B cell (primary cell): ENCODE measurements around the gene SLC4A1. TPM values are rescaled to one million over a fixed set of nuclear protein-coding genes. Genes with fewer than 3 reads are reported as not detected.

Experiments
- ATAC-seq: fragments of 200-7000 bp; cut with Tn5 transposase; one replicate; pipeline ENCODE4 v1.10.0; 2021; ENCODE audit warnings: low read depth, mild to moderate bottlenecking, moderate number of reproducible peaks, moderate library complexity
- CTCF ChIA-PET: fragments of 350-600 bp; sonication (Branson Sonifier 250); formaldehyde crosslinking; loops from one replicate; lab custom pipeline; 2021; ENCODE audit warnings: antibody characterized with exemption, inconsistent platforms; lab: Charles Lee
- POLR2A ChIA-PET: fragments of 350-600 bp; sonication (Branson Sonifier 250); formaldehyde crosslinking; loops from one replicate; lab custom pipeline; 2021; ENCODE audit warnings: antibody characterized with exemption; lab: Charles Lee
- DNase-seq: peaks from one replicate; pipeline ENCODE4 v3.0.0; 2013
- H2AFZ ChIP-seq: 2 replicates; pipeline ENCODE4 v1.6.1; 2012; ENCODE audit warnings: mild to moderate bottlenecking, low read depth, low read length; ENCODE audit not compliant: insufficient read depth, poor library complexity, severe bottlenecking
- H3K27ac ChIP-seq, 2 donors: 1 replicate in 1 of 2; 2 replicates in 1 of 2; pipeline ENCODE4 v1.5.1; 2012 to 2013; ENCODE audit warnings: low read length in 2 of 2, mild to moderate bottlenecking in 2 of 2, moderate library complexity in 1 of 2
- H3K27me3 ChIP-seq, 4 experiments: fragments of 200-600 bp in 1 of 4; sonication (generic) in 1 of 4; replicated peaks in 1 of 4; 1 replicate in 2 of 4; 2 replicates in 2 of 4; pipeline versions ENCODE4 v1.6.1 to v1.7.0; 2013 to 2016; ENCODE audit warnings: low read length in 3 of 4, mild to moderate bottlenecking in 2 of 4, mixed read lengths in 1 of 4, moderate library complexity in 1 of 4; ENCODE audit not compliant: insufficient read depth in 4 of 4, control insufficient read depth in 3 of 4; ENCODE audit errors: control extremely low read depth in 1 of 4
- H3K36me3 ChIP-seq, 2 experiments: replicated peaks in 1 of 2; 1 replicate in 1 of 2; 2 replicates in 1 of 2; pipeline versions ENCODE4 v1.6.1 to v1.7.1; 2013; ENCODE audit warnings: low read length in 1 of 2; ENCODE audit not compliant: insufficient read depth in 2 of 2, control insufficient read depth in 1 of 2; ENCODE audit errors: control extremely low read depth in 1 of 2, extremely low read depth in 1 of 2
- H3K4me1 ChIP-seq, 2 donors: fragments of 200-600 bp in 1 of 2; sonication (generic) in 1 of 2; 1 replicate in 1 of 2; 2 replicates in 1 of 2; pipeline versions ENCODE4 v1.5.1 to v1.6.1; 2013 to 2017; ENCODE audit warnings: low read length in 2 of 2; ENCODE audit not compliant: control insufficient read depth in 2 of 2, insufficient read depth in 2 of 2
- H3K4me2 ChIP-seq: replicated peaks from 2 replicates; pipeline ENCODE3; 2012; ENCODE audit warnings: mild to moderate bottlenecking, low read depth, low read length; ENCODE audit not compliant: poor library complexity, severe bottlenecking
- H3K4me3 ChIP-seq, 5 experiments: fragments of 200-600 bp in 1 of 5; sonication (generic) in 1 of 5; 1 replicate in 3 of 5; 2 replicates in 2 of 5; pipeline versions ENCODE4 v1.5.1 to v1.7.0; 2011 to 2016; ENCODE audit warnings: low read length in 4 of 5, mild to moderate bottlenecking in 4 of 5, low read depth in 2 of 5, control low read depth in 1 of 5, moderate library complexity in 1 of 5; ENCODE audit not compliant: insufficient read depth in 1 of 5; ENCODE audit errors: control extremely low read depth in 1 of 5, extremely low read depth in 1 of 5
- H3K79me2 ChIP-seq: fragments of 200-600 bp; sonication (generic); one replicate; pipeline ENCODE4 v1.6.0; 2016; ENCODE audit warnings: low read length; ENCODE audit not compliant: control insufficient read depth, insufficient read depth
- H3K9ac ChIP-seq: fragments of 200-600 bp; sonication (generic); 2 replicates; pipeline ENCODE4 v1.6.1; 2017; ENCODE audit warnings: mild to moderate bottlenecking, low read length, moderate library complexity
- H3K9me3 ChIP-seq, 3 donors: one replicate each; pipeline versions ENCODE4 v1.6.1 to v1.7.1; 2013; ENCODE audit warnings: low read length in 2 of 3; ENCODE audit not compliant: control insufficient read depth in 2 of 3, insufficient read depth in 1 of 3; ENCODE audit errors: control extremely low read depth in 1 of 3
- H4K20me1 ChIP-seq: 2 replicates; pipeline ENCODE4 v1.6.0; 2012; ENCODE audit warnings: mild to moderate bottlenecking, low read length; ENCODE audit not compliant: insufficient read depth, control insufficient read depth, poor library complexity, severe bottlenecking
- H3K27ac Mint-ChIP-seq: one replicate; pipeline ENCODE4 v1.8.0; 2021; ENCODE audit warnings: mixed read lengths
- H3K27me3 Mint-ChIP-seq: one replicate; pipeline ENCODE4 v1.8.0; 2021; ENCODE audit warnings: mixed read lengths
- H3K4me1 Mint-ChIP-seq: one replicate; pipeline ENCODE4 v1.8.0; 2021; ENCODE audit warnings: mixed read lengths
- H3K4me3 Mint-ChIP-seq: one replicate; pipeline ENCODE4 v1.8.0; 2021; ENCODE audit warnings: mixed read lengths
- H3K9me3 Mint-ChIP-seq: one replicate; pipeline ENCODE4 v1.8.0; 2022; ENCODE audit warnings: mixed read lengths; ENCODE audit not compliant: insufficient read depth
- EZH2 ChIP-seq: IDR thresholded peaks from 2 replicates; pipeline ENCODE4 v1.6.1; 2012; ENCODE audit warnings: borderline replicate concordance, low read depth, mild to moderate bottlenecking, moderate library complexity, low read length; ENCODE audit not compliant: insufficient read depth, poor library complexity, severe bottlenecking
- WGBS: methylation state at CpG from one replicate; pipeline ENCODE4 v1.1.5; 2013; ENCODE audit warnings: missing lambda C conversion rate; ENCODE audit not compliant: insufficient coverage; 5-methylcytosine and 5-hydroxymethylcytosine counted together
- intact Hi-C: fragments of 100-400 bp; cut with micrococcal nuclease; formaldehyde crosslinking; loops from one replicate; pipeline ENCODE4 v1.10.0; 2022
- polyA plus RNA-seq: library from polyadenylated mRNA; depleted of rRNA; stranded (reverse); fragments of >200 nt; gene quantifications from 2 replicates; pipeline ENCODE4 v1.2.3, GENCODE V29; 2012
- total RNA-seq, 2 donors: library from RNA; stranded (reverse); fragments of 120-200 nt in 1 of 2; gene quantifications; 1 replicate in 1 of 2; 2 replicates in 1 of 2; pipeline versions ENCODE4 v1.2.3 to v1.2.4, GENCODE V29; 2013 to 2022
- TF ChIP-seq, protein P1 (sequence below): fragments of 200-600 bp; IDR thresholded peaks from one replicate; pipeline ENCODE4 v1.8.0; 2022; ENCODE audit warnings: antibody characterized with exemption, mild to moderate bottlenecking

SLC4A1 gene
- total and polyA plus RNA-seq, 2 donors (not counting 1 experiment from before 2014, with no cell fraction given), result 0.22 TPM; not detected in 1

DNA sequence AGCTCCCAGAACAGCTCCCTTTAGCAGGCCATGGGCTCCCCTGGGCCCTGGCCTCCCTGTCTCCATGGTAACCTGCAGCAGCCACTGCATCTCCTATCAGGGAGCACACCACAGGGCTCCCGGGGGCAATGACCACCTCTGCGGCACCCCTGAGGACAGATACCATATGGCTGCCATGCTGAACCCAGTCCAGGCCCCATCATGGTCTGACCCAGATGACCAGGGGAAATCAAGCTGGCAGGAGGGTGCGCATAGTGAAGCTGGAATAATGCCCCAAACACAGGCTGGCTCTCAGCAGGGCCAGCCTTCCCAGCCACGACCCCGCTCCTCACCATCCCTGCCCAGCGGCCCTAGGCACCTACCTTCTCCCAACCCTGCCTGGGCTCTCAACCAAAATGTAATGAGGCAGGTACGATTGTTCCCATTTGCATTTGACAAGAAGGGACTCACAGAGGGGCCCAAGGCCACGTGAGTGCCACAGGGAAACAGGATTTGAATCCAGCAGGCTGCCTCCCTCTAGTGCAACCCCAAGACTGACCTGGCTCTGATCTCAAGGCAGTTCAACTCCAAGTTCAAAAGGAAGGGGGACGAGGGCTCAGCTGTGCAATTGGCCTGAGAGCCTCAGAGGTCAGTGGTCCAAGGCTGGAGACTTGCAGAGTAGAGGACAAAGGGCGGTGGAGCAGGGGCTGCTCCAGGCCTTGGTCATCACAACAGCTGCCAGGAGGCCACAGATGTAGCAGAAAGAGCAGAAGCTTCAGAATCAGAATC, 42.9 kb upstream of the SLC4A1 start:
- Histone ChIP-seq H3K4me2 (no peak overlapping the region), H2AFZ (no peak overlapping the region), H3K9me3 (peaks cover 0 to 19% (median 0%) of the 10 kb centered on the region in 3 donors), H3K27me3 (peaks cover 0 to 62% (median 24%) of the 10 kb centered on the region in 4 experiments), H3K4me3 (no peak overlapping the region), H3K4me1 (peaks cover 32 to 34% of the 10 kb centered on the region in 2 donors), H3K9ac (no peak overlapping the region), H3K79me2 (no peaks in the 10 kb centered on the region), H3K36me3 (no peaks in the 10 kb centered on the region), H3K27ac (no peak overlapping the region), H4K20me1 (no peaks in the 10 kb centered on the region)
- DNase-seq (no peak), ATAC-seq (no peak)
- intact Hi-C loops, result no loop called here
- TF ChIP-seq, protein P1, sequence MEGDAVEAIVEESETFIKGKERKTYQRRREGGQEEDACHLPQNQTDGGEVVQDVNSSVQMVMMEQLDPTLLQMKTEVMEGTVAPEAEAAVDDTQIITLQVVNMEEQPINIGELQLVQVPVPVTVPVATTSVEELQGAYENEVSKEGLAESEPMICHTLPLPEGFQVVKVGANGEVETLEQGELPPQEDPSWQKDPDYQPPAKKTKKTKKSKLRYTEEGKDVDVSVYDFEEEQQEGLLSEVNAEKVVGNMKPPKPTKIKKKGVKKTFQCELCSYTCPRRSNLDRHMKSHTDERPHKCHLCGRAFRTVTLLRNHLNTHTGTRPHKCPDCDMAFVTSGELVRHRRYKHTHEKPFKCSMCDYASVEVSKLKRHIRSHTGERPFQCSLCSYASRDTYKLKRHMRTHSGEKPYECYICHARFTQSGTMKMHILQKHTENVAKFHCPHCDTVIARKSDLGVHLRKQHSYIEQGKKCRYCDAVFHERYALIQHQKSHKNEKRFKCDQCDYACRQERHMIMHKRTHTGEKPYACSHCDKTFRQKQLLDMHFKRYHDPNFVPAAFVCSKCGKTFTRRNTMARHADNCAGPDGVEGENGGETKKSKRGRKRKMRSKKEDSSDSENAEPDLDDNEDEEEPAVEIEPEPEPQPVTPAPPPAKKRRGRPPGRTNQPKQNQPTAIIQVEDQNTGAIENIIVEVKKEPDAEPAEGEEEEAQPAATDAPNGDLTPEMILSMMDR, result no peak
- no peak for TF ChIP-seq EZH2
- Mint-ChIP-seq H3K27ac (no peak overlapping the region), H3K27me3 (peaks cover 39% of the 10 kb centered on the region), H3K9me3 (no peaks in the 10 kb centered on the region), H3K4me3 (no peak overlapping the region), H3K4me1 (peaks cover 24% of the 10 kb centered on the region)
- 76% methylated on average over 10 of the region's 10 CpGs for WGBS
- ChIA-PET CTCF (interaction anchor here (0.9 to 1.1 kb wide), 2 partner anchors 21 to 94 kb away, joined by 3 read pairs; no protein-coding TSS in a partner anchor), POLR2A (no interaction called here)

DNA sequence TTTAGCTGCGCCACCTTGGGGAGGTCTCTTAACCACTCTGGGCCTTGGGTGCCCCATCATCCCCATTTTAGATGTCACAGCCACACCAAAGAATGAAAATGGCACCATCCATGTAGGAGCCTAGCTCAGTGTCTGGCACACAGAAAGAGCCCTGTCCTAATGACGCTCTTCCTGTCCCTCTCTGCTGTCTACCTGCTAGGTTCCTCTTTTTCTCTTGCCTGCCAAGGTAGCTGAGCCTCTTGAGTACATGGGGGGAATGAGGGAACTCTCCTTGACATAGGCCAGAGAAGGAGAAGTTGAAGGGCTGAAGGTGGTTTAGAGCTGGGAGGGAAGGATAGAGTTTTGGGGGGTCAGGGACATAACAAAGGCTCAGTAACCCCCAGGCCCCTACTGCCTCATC, 42.3 kb upstream of the SLC4A1 start:
- peaks cover 0 to 62% (median 23%) of the 10 kb centered on the region in 4 experiments for H3K27me3 ChIP-seq
- DNase-seq (peak; percentile 28), ATAC-seq (no peak)
- H3K9ac ChIP-seq, result no peak overlapping the region
- intact Hi-C loops, result no loop called here
- peaks cover 41% of the 10 kb centered on the region for H3K27me3 Mint-ChIP-seq
- 94% methylated on average over 1 of the region's 2 CpGs for WGBS
- peaks cover 27 to 29% of the 10 kb centered on the region in 2 donors for H3K4me1 ChIP-seq
- H3K9me3 ChIP-seq, result peaks cover 0 to 19% (median 0%) of the 10 kb centered on the region in 3 donors
- H3K4me1 Mint-ChIP-seq, result peaks cover 19% of the 10 kb centered on the region
- no peak for TF ChIP-seq EZH2
- TF ChIP-seq, protein P1, result no peak
- H3K4me3 ChIP-seq, result no peak overlapping the region
- ChIA-PET CTCF (interaction anchor here (0.9 to 1.1 kb wide), 2 partner anchors 21 to 94 kb away, joined by 3 read pairs; no protein-coding TSS in a partner anchor), POLR2A (no interaction called here)
- no peak overlapping the region for H3K4me2 ChIP-seq
- H3K4me3 Mint-ChIP-seq, result peak overlapping the region; percentile 44
- H3K79me2 ChIP-seq, result no peaks in the 10 kb centered on the region
- no peaks in the 10 kb centered on the region for H4K20me1 ChIP-seq
- H3K9me3 Mint-ChIP-seq, result no peaks in the 10 kb centered on the region
- peak overlapping the region; percentile 20 for H3K27ac Mint-ChIP-seq
- H3K27ac ChIP-seq, result no peak overlapping the region
- no peaks in the 10 kb centered on the region for H3K36me3 ChIP-seq
- no peak overlapping the region for H2AFZ ChIP-seq
